HepG2 (cell line): ENCODE measurements around the gene FN1.

Source experiments
- CBX1 ChIP-seq: IDR thresholded peaks from one replicate; pipeline ENCODE4 v1.6.1; 2016; ENCODE audit warnings: antibody characterized with exemption, low read depth
- EP300 ChIP-seq, 3 experiments: sonication (generic) in 1 of 3; formaldehyde crosslinking in 1 of 3; IDR thresholded peaks; 2 replicates each; pipeline versions ENCODE4 v1.5.1 to v1.6.1; 2011 to 2020; ENCODE audit warnings: low read depth in 2 of 3, low read length in 2 of 3, borderline replicate concordance in 1 of 3, improper control_type of control experiment in 1 of 3, mild to moderate bottlenecking in 1 of 3, missing genetic modification reagents in 1 of 3, moderate library complexity in 1 of 3
- FOXK2 ChIP-seq: fragments of 450-650 bp; IDR thresholded peaks from 2 replicates; pipeline ENCODE4 v1.6.1; 2016
- PPARG ChIP-seq: conservative IDR thresholded peaks from 2 replicates; pipeline ENCODE4 v1.6.1; 2016; ENCODE audit warnings: missing biosample characterization, missing genetic modification reagents
- SATB2 ChIP-seq: sonication (generic); formaldehyde crosslinking; IDR thresholded peaks from 2 replicates; pipeline ENCODE4 v1.5.0; 2020; ENCODE audit warnings: missing genetic modification reagents
- ZNF383 ChIP-seq: sonication (generic); formaldehyde crosslinking; IDR thresholded peaks from 2 replicates; pipeline ENCODE4 v1.4.0; 2020; ENCODE audit warnings: missing genetic modification reagents, mild to moderate bottlenecking, borderline replicate concordance
- ZNF589 ChIP-seq: sonication (generic); formaldehyde crosslinking; conservative IDR thresholded peaks from 2 replicates; pipeline ENCODE4 v1.8.0; 2022; ENCODE audit warnings: mild to moderate bottlenecking, moderate library complexity, missing genetic modification reagents
- ZNF709 ChIP-seq: sonication (generic); formaldehyde crosslinking; IDR thresholded peaks from 2 replicates; pipeline ENCODE4 v1.5.0; 2020; ENCODE audit warnings: mild to moderate bottlenecking, missing genetic modification reagents
- TF ChIP-seq, protein P1 (sequence below): sonication (generic); formaldehyde crosslinking; IDR thresholded peaks from 2 replicates; pipeline ENCODE4 v1.5.0; 2020; ENCODE audit warnings: mild to moderate bottlenecking, missing genetic modification reagents, moderate library complexity
- TF ChIP-seq, protein P2 (sequence below): sonication (generic); formaldehyde crosslinking; IDR thresholded peaks from 2 replicates; pipeline ENCODE4 v1.4.0; 2020; ENCODE audit warnings: low read depth, mild to moderate bottlenecking, missing genetic modification reagents
- TF ChIP-seq, protein P3 (sequence below): sonication (generic); formaldehyde crosslinking; IDR thresholded peaks from 2 replicates; pipeline ENCODE4 v1.5.0; 2020; ENCODE audit warnings: missing genetic modification reagents
- TF ChIP-seq, protein P4 (sequence below), 2 experiments: sonication (generic) in 1 of 2; formaldehyde crosslinking in 1 of 2; IDR thresholded peaks; 2 replicates each; pipeline versions ENCODE4 v1.4.0 to v1.6.1; 2016 to 2020; ENCODE audit warnings: borderline replicate concordance in 1 of 2, low read depth in 1 of 2, mild to moderate bottlenecking in 1 of 2, missing genetic modification reagents in 1 of 2
- TF ChIP-seq, protein P5 (sequence below): sonication (generic); formaldehyde crosslinking; IDR thresholded peaks from 2 replicates; pipeline ENCODE4 v1.4.0; 2020; ENCODE audit warnings: missing genetic modification reagents

DNA sequence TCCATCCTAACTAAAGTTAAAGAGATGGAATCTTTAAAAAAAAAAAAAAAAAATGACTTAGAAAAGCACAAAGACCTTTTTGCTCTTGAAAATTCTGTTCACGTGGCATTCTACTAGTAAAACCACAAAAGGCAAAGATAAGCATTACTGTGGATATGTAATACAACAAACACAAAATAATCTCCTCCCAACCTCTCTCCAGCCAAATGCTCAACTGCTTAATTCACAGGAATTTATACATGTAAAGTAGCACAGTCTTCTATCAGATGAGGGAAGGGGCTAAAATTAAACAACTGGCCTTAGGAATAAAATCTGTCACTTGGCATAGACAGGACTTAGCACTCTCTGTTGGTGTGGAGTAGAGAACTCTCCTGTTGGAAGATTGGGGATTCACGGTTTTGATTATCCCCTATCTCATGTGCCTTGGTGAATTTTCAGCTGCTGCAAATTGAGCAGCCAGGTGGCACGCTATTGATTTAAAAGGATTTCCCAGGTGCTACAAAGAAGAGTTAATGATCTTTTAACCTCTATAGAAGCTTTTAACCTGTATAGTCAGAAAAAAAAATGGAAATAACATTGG is 66.6 kb downstream of the FN1 start:
- TF ChIP-seq ZNF589 (no peak), CBX1 (no peak), SATB2 (CRISPR knock-in tag) (no peak), PPARG (CRISPR knock-in tag) (no peak), ZNF709 (CRISPR knock-in tag) (no peak), ZNF383 (CRISPR knock-in tag) (no peak), FOXK2 (no peak), EP300 (IDR thresholded peaks at IDR 0.05; ENCODE audit: low read depth in 2 of 2, low read length in 2 of 2) (no peak), EP300 (CRISPR knock-in tag; IDR thresholded peaks at IDR 0.05; ENCODE audit: borderline replicate concordance) (no peak)
- TF ChIP-seq, protein P1, sequence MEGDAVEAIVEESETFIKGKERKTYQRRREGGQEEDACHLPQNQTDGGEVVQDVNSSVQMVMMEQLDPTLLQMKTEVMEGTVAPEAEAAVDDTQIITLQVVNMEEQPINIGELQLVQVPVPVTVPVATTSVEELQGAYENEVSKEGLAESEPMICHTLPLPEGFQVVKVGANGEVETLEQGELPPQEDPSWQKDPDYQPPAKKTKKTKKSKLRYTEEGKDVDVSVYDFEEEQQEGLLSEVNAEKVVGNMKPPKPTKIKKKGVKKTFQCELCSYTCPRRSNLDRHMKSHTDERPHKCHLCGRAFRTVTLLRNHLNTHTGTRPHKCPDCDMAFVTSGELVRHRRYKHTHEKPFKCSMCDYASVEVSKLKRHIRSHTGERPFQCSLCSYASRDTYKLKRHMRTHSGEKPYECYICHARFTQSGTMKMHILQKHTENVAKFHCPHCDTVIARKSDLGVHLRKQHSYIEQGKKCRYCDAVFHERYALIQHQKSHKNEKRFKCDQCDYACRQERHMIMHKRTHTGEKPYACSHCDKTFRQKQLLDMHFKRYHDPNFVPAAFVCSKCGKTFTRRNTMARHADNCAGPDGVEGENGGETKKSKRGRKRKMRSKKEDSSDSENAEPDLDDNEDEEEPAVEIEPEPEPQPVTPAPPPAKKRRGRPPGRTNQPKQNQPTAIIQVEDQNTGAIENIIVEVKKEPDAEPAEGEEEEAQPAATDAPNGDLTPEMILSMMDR (CRISPR knock-in tag), result no peak
- TF ChIP-seq, protein P2, sequence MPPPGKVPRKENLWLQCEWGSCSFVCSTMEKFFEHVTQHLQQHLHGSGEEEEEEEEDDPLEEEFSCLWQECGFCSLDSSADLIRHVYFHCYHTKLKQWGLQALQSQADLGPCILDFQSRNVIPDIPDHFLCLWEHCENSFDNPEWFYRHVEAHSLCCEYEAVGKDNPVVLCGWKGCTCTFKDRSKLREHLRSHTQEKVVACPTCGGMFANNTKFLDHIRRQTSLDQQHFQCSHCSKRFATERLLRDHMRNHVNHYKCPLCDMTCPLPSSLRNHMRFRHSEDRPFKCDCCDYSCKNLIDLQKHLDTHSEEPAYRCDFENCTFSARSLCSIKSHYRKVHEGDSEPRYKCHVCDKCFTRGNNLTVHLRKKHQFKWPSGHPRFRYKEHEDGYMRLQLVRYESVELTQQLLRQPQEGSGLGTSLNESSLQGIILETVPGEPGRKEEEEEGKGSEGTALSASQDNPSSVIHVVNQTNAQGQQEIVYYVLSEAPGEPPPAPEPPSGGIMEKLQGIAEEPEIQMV (CRISPR knock-in tag), result no peak
- TF ChIP-seq, protein P3, sequence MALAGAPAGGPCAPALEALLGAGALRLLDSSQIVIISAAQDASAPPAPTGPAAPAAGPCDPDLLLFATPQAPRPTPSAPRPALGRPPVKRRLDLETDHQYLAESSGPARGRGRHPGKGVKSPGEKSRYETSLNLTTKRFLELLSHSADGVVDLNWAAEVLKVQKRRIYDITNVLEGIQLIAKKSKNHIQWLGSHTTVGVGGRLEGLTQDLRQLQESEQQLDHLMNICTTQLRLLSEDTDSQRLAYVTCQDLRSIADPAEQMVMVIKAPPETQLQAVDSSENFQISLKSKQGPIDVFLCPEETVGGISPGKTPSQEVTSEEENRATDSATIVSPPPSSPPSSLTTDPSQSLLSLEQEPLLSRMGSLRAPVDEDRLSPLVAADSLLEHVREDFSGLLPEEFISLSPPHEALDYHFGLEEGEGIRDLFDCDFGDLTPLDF (CRISPR knock-in tag), result no peak
- TF ChIP-seq, protein P4, sequence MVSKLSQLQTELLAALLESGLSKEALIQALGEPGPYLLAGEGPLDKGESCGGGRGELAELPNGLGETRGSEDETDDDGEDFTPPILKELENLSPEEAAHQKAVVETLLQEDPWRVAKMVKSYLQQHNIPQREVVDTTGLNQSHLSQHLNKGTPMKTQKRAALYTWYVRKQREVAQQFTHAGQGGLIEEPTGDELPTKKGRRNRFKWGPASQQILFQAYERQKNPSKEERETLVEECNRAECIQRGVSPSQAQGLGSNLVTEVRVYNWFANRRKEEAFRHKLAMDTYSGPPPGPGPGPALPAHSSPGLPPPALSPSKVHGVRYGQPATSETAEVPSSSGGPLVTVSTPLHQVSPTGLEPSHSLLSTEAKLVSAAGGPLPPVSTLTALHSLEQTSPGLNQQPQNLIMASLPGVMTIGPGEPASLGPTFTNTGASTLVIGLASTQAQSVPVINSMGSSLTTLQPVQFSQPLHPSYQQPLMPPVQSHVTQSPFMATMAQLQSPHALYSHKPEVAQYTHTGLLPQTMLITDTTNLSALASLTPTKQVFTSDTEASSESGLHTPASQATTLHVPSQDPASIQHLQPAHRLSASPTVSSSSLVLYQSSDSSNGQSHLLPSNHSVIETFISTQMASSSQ (IDR thresholded peaks at IDR 0.05; ENCODE audit: low read depth), result no peak
- TF ChIP-seq, protein P4 (CRISPR knock-in tag; IDR thresholded peaks at IDR 0.05; ENCODE audit: borderline replicate concordance), result no peak
- TF ChIP-seq, protein P5, sequence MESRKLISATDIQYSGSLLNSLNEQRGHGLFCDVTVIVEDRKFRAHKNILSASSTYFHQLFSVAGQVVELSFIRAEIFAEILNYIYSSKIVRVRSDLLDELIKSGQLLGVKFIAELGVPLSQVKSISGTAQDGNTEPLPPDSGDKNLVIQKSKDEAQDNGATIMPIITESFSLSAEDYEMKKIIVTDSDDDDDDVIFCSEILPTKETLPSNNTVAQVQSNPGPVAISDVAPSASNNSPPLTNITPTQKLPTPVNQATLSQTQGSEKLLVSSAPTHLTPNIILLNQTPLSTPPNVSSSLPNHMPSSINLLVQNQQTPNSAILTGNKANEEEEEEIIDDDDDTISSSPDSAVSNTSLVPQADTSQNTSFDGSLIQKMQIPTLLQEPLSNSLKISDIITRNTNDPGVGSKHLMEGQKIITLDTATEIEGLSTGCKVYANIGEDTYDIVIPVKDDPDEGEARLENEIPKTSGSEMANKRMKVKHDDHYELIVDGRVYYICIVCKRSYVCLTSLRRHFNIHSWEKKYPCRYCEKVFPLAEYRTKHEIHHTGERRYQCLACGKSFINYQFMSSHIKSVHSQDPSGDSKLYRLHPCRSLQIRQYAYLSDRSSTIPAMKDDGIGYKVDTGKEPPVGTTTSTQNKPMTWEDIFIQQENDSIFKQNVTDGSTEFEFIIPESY (CRISPR knock-in tag), result no peak
